ENCODE data around the gene HORMAD1. TPM values are rescaled to one million over a fixed set of nuclear protein-coding genes. Genes with fewer than 3 reads are reported as not detected.

Gene HORMAD1
- total and polyA plus RNA-seq, 2 of the 13 experiments (the other 11 are each of a cell fraction or from before 2014, with no cell fraction given), result not detected

GRCh38 chr1:150692720-150693119 lies 28.0 kb downstream of the HORMAD1 start:
- intact Hi-C loops (cut with micrococcal nuclease; ENCODE audit: unreplicated experiment), result loop anchor here (10.0 kb wide), 1 partner anchor 68 kb away; the partner anchor contains the start of gene ENSA
- Histone ChIP-seq H3K4me3 (replicated peaks in 1 of 3; ENCODE audit: insufficient read depth in 1 of 3, low read depth in 2 of 3, low read length in 3 of 3) (no peak overlapping the region), H3K79me2 (ENCODE audit: insufficient read depth, low read length) (peaks cover 10% of the 10 kb centered on the region), H4K20me1 (ENCODE audit: insufficient read depth, low read length) (no peaks in the 10 kb centered on the region), H3K27ac (ENCODE audit: extremely low read length, insufficient read depth, low read length) (no peak overlapping the region), H3K4me1 (ENCODE audit: insufficient read depth, low read length) (0 out of 2 replicates have a peak, but pooled peaks cover 17% of the 10 kb centered on the region), H3K36me3 (replicated peaks in 1 of 2; ENCODE audit: control insufficient read depth in 1 of 2, insufficient read depth in 2 of 2, low read length in 2 of 2) (peaks cover 4 to 42% of the 10 kb centered on the region in 2 experiments; a peak in 4 of 5 replicates), H3K9ac (ENCODE audit: insufficient read depth, low read depth, low read length) (no peak overlapping the region), H2AFZ (ENCODE audit: low read length) (no peak overlapping the region), H3K9me3 (ENCODE audit: low read length) (no peaks in the 10 kb centered on the region), H3K4me2 (ENCODE audit: low read depth, low read length) (no peak overlapping the region), H3K27me3 (ENCODE audit: control insufficient read depth in 1 of 2, insufficient read depth in 2 of 2, low read length in 2 of 2) (no peaks in the 10 kb centered on the region; a peak in 1 of 5 replicates)
- ChIA-PET POLR2A (interaction anchor here (1.1 kb wide), 1 partner anchor 113 kb away, joined by 3 read pairs; no protein-coding TSS in a partner anchor), CTCF (ENCODE audit: low intra/inter-chr PET ratio, low total read pairs) (no interaction called here)
- FAIRE-seq (no peak), DNase-seq (ENCODE audit: low spot score) (no peak), ATAC-seq (no peak)
- no TSS peak for BruUV-seq (replicated peaks)
- in situ Hi-C loops (cut with HindIII; ENCODE audit: extremely low pct_ligation_motif_present, low pct_unique_long_range_greater_than_20kb), result no loop called here
- 95% methylated on average over 3 of the region's 3 CpGs for WGBS (ENCODE audit: low lambda C conversion rate)
- TF ChIP-seq ZNF772 (CRISPR knock-in tag; IDR thresholded peaks at IDR 0.05), result no peak
- TF ChIP-seq ZNF17 (CRISPR knock-in tag; IDR thresholded peaks at IDR 0.05), result no peak
- no peak for TF ChIP-seq ZNF44 (CRISPR knock-in tag; IDR thresholded peaks at IDR 0.05)
- no peak for TF ChIP-seq TBX2 (CRISPR knock-in tag; IDR thresholded peaks at IDR 0.05; ENCODE audit: borderline replicate concordance)
- no peak for TF ChIP-seq ZNF558 (CRISPR knock-in tag; IDR thresholded peaks at IDR 0.05; ENCODE audit: borderline replicate concordance)
- TF ChIP-seq HDAC6 (IDR thresholded peaks at IDR 0.05; ENCODE audit: low read depth, low read length), result no peak
- no peak for TF ChIP-seq ZNF619 (CRISPR knock-in tag; IDR thresholded peaks at IDR 0.05)
- TF ChIP-seq PHB2 (IDR thresholded peaks at IDR 0.05; ENCODE audit: partially characterized antibody), result no peak
- TF ChIP-seq ZNF441 (CRISPR knock-in tag; IDR thresholded peaks at IDR 0.05; ENCODE audit: borderline replicate concordance), result no peak
- TF ChIP-seq ZNF143 (CRISPR knock-in tag; IDR thresholded peaks at IDR 0.05), result no peak
- TF ChIP-seq ZNF142 (CRISPR knock-in tag; IDR thresholded peaks at IDR 0.05), result no peak
- TF ChIP-seq ZNF333 (CRISPR knock-in tag; IDR thresholded peaks at IDR 0.05; ENCODE audit: borderline replicate concordance), result no peak
- no peak for TF ChIP-seq ZGPAT (CRISPR knock-in tag; IDR thresholded peaks at IDR 0.05)
- no peak for TF ChIP-seq KLF11 (CRISPR knock-in tag; IDR thresholded peaks at IDR 0.05)
- no peak for TF ChIP-seq NONO (IDR thresholded peaks at IDR 0.05)
- TF ChIP-seq NONO (CRISPR knock-in tag; conservative IDR thresholded peaks at IDR 0.05), result no peak

Data from HepG2 (cell line).